ENCODE data around the gene CPNE5.

- no peak for TF ChIP-seq CTCF (IDR thresholded peaks at IDR 0.05)
- no peak for TF ChIP-seq POLR2A (IDR thresholded peaks at IDR 0.05)
Observed at GRCh38 chr6:36734486-36735060, 104.7 kb downstream of the CPNE5 start.

All from thyroid gland (tissue), 4 donors.